ENCODE measurements around the gene RBM33. TPM values are rescaled to one million over a fixed set of nuclear protein-coding genes. Genes with fewer than 3 reads are reported as not detected.

RBM33 gene
- total RNA-seq, 2 experiments from 2014 or later = 69.8 to 74.6 TPM

DNA sequence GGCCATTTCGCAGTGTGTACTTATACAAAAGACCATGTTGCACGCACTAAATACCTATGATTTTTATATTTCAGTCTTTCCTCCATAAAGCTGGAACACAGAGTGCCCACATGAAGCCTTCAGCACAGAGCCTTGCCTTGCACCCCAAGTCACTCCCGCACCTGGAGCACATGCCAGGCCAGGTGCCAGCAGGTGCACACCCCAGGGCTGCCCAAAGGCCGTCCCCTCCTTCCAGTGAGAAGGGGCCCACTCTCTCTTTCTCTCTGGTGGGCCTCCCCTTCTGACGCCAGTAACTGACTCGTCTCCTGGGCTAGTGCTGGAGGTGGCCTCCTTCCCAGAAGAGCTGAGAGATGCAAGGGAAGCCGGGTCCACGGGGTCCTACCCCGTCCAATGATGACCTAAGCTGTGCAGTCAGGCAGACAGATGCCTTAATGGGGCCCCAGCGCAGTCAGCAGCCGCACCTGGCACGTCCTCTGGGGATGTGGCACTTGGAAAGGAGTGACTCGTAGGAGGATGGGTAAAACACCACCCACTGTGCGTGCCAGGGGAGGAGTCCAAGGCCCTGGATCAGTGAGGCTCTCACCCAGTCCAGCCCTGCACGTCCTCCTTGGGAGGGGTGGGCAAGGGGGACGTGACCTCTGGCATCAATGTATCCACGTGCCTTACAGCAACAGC is 185.5 kb downstream of the RBM33 start:
- Mint-ChIP-seq H3K4me3 (no peak overlapping the region), H3K36me3 (no peaks in the 10 kb centered on the region), H3K9me3 (no peaks in the 10 kb centered on the region)

More for the DNA sequence above, 185.5 kb downstream of the RBM33 start:
- Mint-ChIP-seq H3K4me1 (no peaks in the 10 kb centered on the region), H3K27ac (no peak overlapping the region), H3K27me3 (peaks cover 16% of the 10 kb centered on the region)
- DNase-seq = no peak

Other genes starting within 250 kb of the RBM33 start
- gene EN2, start 186.5 kb upstream of the RBM33 start, total RNA-seq = not detected
- not detected for gene CNPY1, start 98.1 kb upstream of the RBM33 start, total RNA-seq
- not detected for gene SHH, start 167.8 kb downstream of the RBM33 start, total RNA-seq